Uterus (tissue), 2 donors: ENCODE results near the gene PTH1R.

Experiments
- CTCF ChIP-seq, 4 experiments: fragments of 200-600 bp in 2 of 4; fragments of 450-650 bp in 2 of 4; sonication (generic) in 2 of 4; IDR thresholded peaks; one replicate each; pipeline ENCODE4 v1.5.1; 2016 to 2019; ENCODE audit warnings: antibody characterized with exemption in 4 of 4, mild to moderate bottlenecking in 2 of 4, moderate library complexity in 1 of 4
- POLR2A ChIP-seq, 2 donors: fragments of 450-650 bp; IDR thresholded peaks; one replicate each; pipeline ENCODE4 v1.6.1; 2016; ENCODE audit warnings: antibody characterized with exemption in 2 of 2, mild to moderate bottlenecking in 1 of 2, moderate library complexity in 1 of 2

- no peak for TF ChIP-seq CTCF (IDR thresholded peaks at IDR 0.05)
- TF ChIP-seq POLR2A (IDR thresholded peaks at IDR 0.05), result no peak
Observed at GRCh38 chr3:46865031-46865507, 12.5 kb upstream of the PTH1R start.
